ENCODE results near the gene GSTT4.
"Not testable (repeated sequence)": the region's sequence is repeated elsewhere in the genome, so short reads cannot be mapped to it uniquely, and the experiment has no call there.

The GSTT4 gene

DNA sequence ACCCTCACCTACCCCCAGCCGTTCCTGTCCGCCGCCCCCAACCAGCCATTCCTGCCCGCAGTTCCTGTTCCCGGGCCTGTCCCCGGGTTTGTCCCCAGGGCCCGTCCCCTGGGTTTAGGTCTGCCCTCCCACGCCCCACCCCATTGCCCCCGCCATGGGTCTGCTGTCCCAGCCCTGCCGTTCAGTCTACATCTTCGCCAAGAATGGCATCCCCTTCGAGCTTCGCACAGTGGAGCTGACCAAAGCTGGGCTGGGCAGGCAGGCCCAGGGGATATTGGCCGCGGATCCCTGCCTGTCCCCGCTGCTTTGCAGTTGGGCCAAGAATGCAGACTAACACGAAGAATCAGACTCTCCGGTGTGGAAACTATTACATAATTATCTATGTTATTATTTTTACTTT is 55.5 kb downstream of the GSTT4 start:
- not testable (repeated sequence) for DNase-seq
